HG03135 (cell line): Measurements from ENCODE around the gene PCSK2.

Experiments used
- ATAC-seq: cut with Tn5 transposase; IDR thresholded peaks from one replicate; pipeline ENCODE4 v1.9.1; 2021; ENCODE audit warnings: mild to moderate bottlenecking, moderate library complexity; ENCODE audit not compliant: unreplicated experiment

The PCSK2 gene

GRCh38 chr20:17439616-17440296 is 212.9 kb downstream of the PCSK2 start:
- no peak for ATAC-seq

- ATAC-seq: no peak
These were observed 214.9 kb downstream of the PCSK2 start for GRCh38 chr20:17441745-17442144.

GRCh38 chr20:17442588-17442987 is 215.7 kb downstream of the PCSK2 start:
- no peak for ATAC-seq

- ATAC-seq: no peak
These were observed 216.5 kb downstream of the PCSK2 start for GRCh38 chr20:17443131-17443858.

GRCh38 chr20:17444091-17444490 is 217.3 kb downstream of the PCSK2 start:
- ATAC-seq: no peak

GRCh38 chr20:17445543-17445942 is 218.7 kb downstream of the PCSK2 start:
- ATAC-seq: no peak

- no peak for ATAC-seq
These were observed 219.3 kb downstream of the PCSK2 start for GRCh38 chr20:17446171-17446570.

GRCh38 chr20:17448071-17448470 is 221.2 kb downstream of the PCSK2 start:
- no peak for ATAC-seq

- no peak for ATAC-seq
These were observed 222.2 kb downstream of the PCSK2 start for GRCh38 chr20:17449031-17449430.

- no peak for ATAC-seq
These were observed 225.6 kb downstream of the PCSK2 start for GRCh38 chr20:17452441-17452840.

- no peak for ATAC-seq
These were observed 226.8 kb downstream of the PCSK2 start for GRCh38 chr20:17453592-17453991.

GRCh38 chr20:17456279-17456678 is 229.4 kb downstream of the PCSK2 start:
- no peak for ATAC-seq

GRCh38 chr20:17457079-17457478 is 230.2 kb downstream of the PCSK2 start:
- ATAC-seq: no peak

- no peak for ATAC-seq
These were observed 230.8 kb downstream of the PCSK2 start for GRCh38 chr20:17457588-17458190.

- ATAC-seq: no peak
These were observed 233.3 kb downstream of the PCSK2 start for GRCh38 chr20:17460119-17460518.

GRCh38 chr20:17461941-17462340 is 235.1 kb downstream of the PCSK2 start:
- ATAC-seq: no peak

- no peak for ATAC-seq
These were observed 236.9 kb downstream of the PCSK2 start for GRCh38 chr20:17463711-17464110.

GRCh38 chr20:17465236-17465635 is 238.4 kb downstream of the PCSK2 start:
- no peak for ATAC-seq

GRCh38 chr20:17466641-17467040 is 239.8 kb downstream of the PCSK2 start:
- no peak for ATAC-seq

GRCh38 chr20:17467120-17467655 is 240.3 kb downstream of the PCSK2 start:
- no peak for ATAC-seq

GRCh38 chr20:17468073-17468840 is 241.4 kb downstream of the PCSK2 start:
- no peak for ATAC-seq
